Aorta (tissue), 5 donors: Measurements from ENCODE around the gene IPO13. TPM values are rescaled to one million over a fixed set of nuclear protein-coding genes. Genes with fewer than 3 reads are reported as not detected.
A peak's percentile ranks its signal among the peaks of the same experiment; 100 is the strongest.

Experiments used
- ATAC-seq: fragments of 200-7000 bp; cut with Tn5 transposase; one replicate; pipeline ENCODE4 v1.9.1; 2022; ENCODE audit warnings: moderate library complexity; ENCODE audit not compliant: low FRiP score
- DNase-seq, 2 donors: peaks; one replicate each; pipeline ENCODE4 v3.0.0-alpha.2; 2020
- H3K27ac ChIP-seq, 2 donors: one replicate each; pipeline ENCODE4 v1.5.1; 2013; ENCODE audit warnings: low read length in 2 of 2, mild to moderate bottlenecking in 2 of 2, moderate library complexity in 2 of 2, control low read depth in 1 of 2, inconsistent platforms in 1 of 2, low read depth in 1 of 2
- H3K27me3 ChIP-seq, 2 donors: one replicate each; pipeline ENCODE4 v1.6.1; 2013; ENCODE audit warnings: control low read depth in 1 of 2, low read length in 1 of 2, mild to moderate bottlenecking in 1 of 2, moderate library complexity in 1 of 2; ENCODE audit not compliant: insufficient read depth in 2 of 2, control insufficient read depth in 1 of 2
- H3K36me3 ChIP-seq, 2 donors: one replicate each; pipeline ENCODE4 v1.6.1; 2013; ENCODE audit warnings: control low read depth in 1 of 2, low read length in 1 of 2, mild to moderate bottlenecking in 1 of 2; ENCODE audit not compliant: insufficient read depth in 2 of 2, control insufficient read depth in 1 of 2
- H3K4me1 ChIP-seq, 2 donors: one replicate each; pipeline ENCODE4 v1.6.1; 2013; ENCODE audit warnings: low read length in 2 of 2, control low read depth in 1 of 2, mild to moderate bottlenecking in 1 of 2, moderate library complexity in 1 of 2; ENCODE audit not compliant: insufficient read depth in 2 of 2, control insufficient read depth in 1 of 2
- H3K4me3 ChIP-seq, 2 donors: one replicate each; pipeline ENCODE4 v1.5.1; 2013; ENCODE audit warnings: low read length in 2 of 2, control low read depth in 1 of 2, mild to moderate bottlenecking in 1 of 2
- H3K9me3 ChIP-seq: one replicate; pipeline ENCODE4 v1.6.1; 2013; ENCODE audit warnings: mild to moderate bottlenecking, low read length; ENCODE audit not compliant: control insufficient read depth
- WGBS, 2 donors: extraction: QIAGEN DNeasy Blood & Tissue Kit; methylation state at CpG; one replicate each; pipeline ENCODE4 v1.1.7; 2013; 5-methylcytosine and 5-hydroxymethylcytosine counted together
- intact Hi-C, 2 donors: fragments of 100-400 bp; cut with DNase I; formaldehyde crosslinking; loops; one replicate each; pipeline versions ENCODE4 v1.14.2 to v1.15.0; 2022
- polyA plus RNA-seq, 2 donors: library from polyadenylated mRNA; stranded (reverse); fragments of 200-250 nt; gene quantifications; one replicate each; pipeline ENCODE4 v1.2.3, GENCODE V29; 2013
- total RNA-seq, 2 donors: library from RNA; stranded (reverse); fragmentation: NEBNext Ultra II Directional; extraction: Animal tissue kit (Norgen Biotek cat#: 25700); gene quantifications; one replicate each; pipeline ENCODE4 v1.2.1, GENCODE V29; 2021
- donor health status: healthy with polysubstance abuse.
- donor health status: Bipolar disorder and iron deficiency.
- donor health status: DM: no; HTN: no; CAD: no.
- donor health status: DM: no; HTN: no; CAD: no.
- donor health status: DM: yes; HTN: yes; CAD: no.

IPO13 gene
- total and polyA plus RNA-seq, 4 donors = 9.8 to 29.2 (median 20.9) TPM

GRCh38 chr1:43970911-43971310 lies 24.2 kb downstream of the IPO13 start:
- no peaks in the 10 kb centered on the region for H3K4me1 ChIP-seq
- intact Hi-C loops = no loop called here
- no peaks in the 10 kb centered on the region for H3K36me3 ChIP-seq
- 88 to 89% methylated on average over 9 of the region's 9 CpGs for WGBS, 2 donors
- no peak overlapping the region for H3K4me3 ChIP-seq
- no peak overlapping the region for H3K27ac ChIP-seq
- no peaks in the 10 kb centered on the region for H3K27me3 ChIP-seq
- no peaks in the 10 kb centered on the region for H3K9me3 ChIP-seq
- no peak for DNase-seq
- no peak for ATAC-seq

GRCh38 chr1:43971336-43971980 lies 24.7 kb downstream of the IPO13 start:
- ATAC-seq (no peak), DNase-seq (no peak)
- Histone ChIP-seq H3K36me3 (no peaks in the 10 kb centered on the region), H3K4me3 (no peak overlapping the region), H3K27me3 (no peaks in the 10 kb centered on the region), H3K9me3 (no peaks in the 10 kb centered on the region), H3K4me1 (no peaks in the 10 kb centered on the region), H3K27ac (no peak overlapping the region)
- intact Hi-C loops = no loop called here
- WGBS, 2 donors = 93 to 95% methylated on average over 17 of the region's 17 CpGs

GRCh38 chr1:43973981-43974442 lies 27.3 kb downstream of the IPO13 start:
- Histone ChIP-seq H3K36me3 (no peaks in the 10 kb centered on the region), H3K9me3 (no peaks in the 10 kb centered on the region), H3K4me3 (peak overlapping the region; percentile 20 to 33), H3K4me1 (no peaks in the 10 kb centered on the region), H3K27ac (peak overlapping the region in 1 of 2 donors; percentile 61), H3K27me3 (no peaks in the 10 kb centered on the region)
- 37 to 42% methylated on average over 9 of the region's 9 CpGs for WGBS, 2 donors
- intact Hi-C loops = no loop called here
- no peak for DNase-seq
- ATAC-seq = no peak

GRCh38 chr1:43974443-43975248 lies 27.9 kb downstream of the IPO13 start, which contains the start of gene ATP6V0B:
ATP6V0B (plus strand) TSS chr1:43974960; CDS start chr1:43975041, 81 bp downstream.
- DNase-seq (peak; percentile 98 to 99), ATAC-seq (peak; percentile 94)
- no peaks in the 10 kb centered on the region for H3K4me1 ChIP-seq
- peak within 1 kb of the TSS; percentile 34 to 72 for H3K4me3 ChIP-seq
- H3K9me3 ChIP-seq = no peaks in the 10 kb centered on the region
- intact Hi-C loops = no loop called here
- 0% methylated on average over 55 to 93 of the region's 93 CpGs for WGBS, 2 donors
- H3K27ac ChIP-seq = peak within 1 kb of the TSS in 1 of 2 donors; percentile 61
- no peaks in the 10 kb centered on the region for H3K36me3 ChIP-seq
- no peaks in the 10 kb centered on the region for H3K27me3 ChIP-seq

- Histone ChIP-seq H3K4me3 (peak overlapping the region; percentile 34 to 72), H3K36me3 (no peaks in the 10 kb centered on the region), H3K4me1 (no peaks in the 10 kb centered on the region), H3K27me3 (no peaks in the 10 kb centered on the region), H3K27ac (peak overlapping the region in 1 of 2 donors; percentile 29), H3K9me3 (no peaks in the 10 kb centered on the region)
- ATAC-seq (peak; percentile 26), DNase-seq (peak; percentile 86 to 90)
- intact Hi-C loops = no loop called here
- 1 to 2% methylated on average over 27 to 34 of the region's 34 CpGs for WGBS, 2 donors
These were observed 28.7 kb downstream of the IPO13 start for GRCh38 chr1:43975249-43975961.

GRCh38 chr1:43976045-43976444 lies 29.3 kb downstream of the IPO13 start:
- Histone ChIP-seq H3K9me3 (no peaks in the 10 kb centered on the region), H3K36me3 (no peaks in the 10 kb centered on the region), H3K27ac (no peak overlapping the region), H3K4me1 (no peaks in the 10 kb centered on the region), H3K27me3 (no peaks in the 10 kb centered on the region), H3K4me3 (no peak overlapping the region)
- no peak for ATAC-seq
- WGBS, 2 donors = 75 to 77% methylated on average over 4 of the region's 4 CpGs
- intact Hi-C loops = no loop called here
- peak in 1 of 2 donors; percentile 29 for DNase-seq

GRCh38 chr1:43976890-43977289 lies 30.1 kb downstream of the IPO13 start:
- intact Hi-C loops = no loop called here
- H3K4me3 ChIP-seq = no peak overlapping the region
- no peaks in the 10 kb centered on the region for H3K36me3 ChIP-seq
- H3K4me1 ChIP-seq = no peaks in the 10 kb centered on the region
- WGBS, 2 donors = 85 to 87% methylated on average over 8 of the region's 8 CpGs
- ATAC-seq = no peak
- H3K9me3 ChIP-seq = no peaks in the 10 kb centered on the region
- peak in 1 of 2 donors; percentile 30 for DNase-seq
- H3K27ac ChIP-seq = no peak overlapping the region
- H3K27me3 ChIP-seq = no peaks in the 10 kb centered on the region

- intact Hi-C loops = no loop called here
- Histone ChIP-seq H3K27me3 (no peaks in the 10 kb centered on the region), H3K9me3 (no peaks in the 10 kb centered on the region), H3K4me3 (no peak overlapping the region), H3K27ac (no peak overlapping the region), H3K36me3 (no peaks in the 10 kb centered on the region), H3K4me1 (no peaks in the 10 kb centered on the region)
- ATAC-seq = no peak
- peak in 1 of 2 donors; percentile 19 for DNase-seq
- WGBS, 2 donors = 83 to 87% methylated on average over 9 of the region's 9 CpGs
These were observed 30.9 kb downstream of the IPO13 start for GRCh38 chr1:43977376-43978263.
